ENCODE results near the gene PCYT2.

The PCYT2 gene

GRCh38 chr17:81867170-81867990 lies 43.8 kb downstream of the PCYT2 start:
- TF ChIP-seq, protein P1, sequence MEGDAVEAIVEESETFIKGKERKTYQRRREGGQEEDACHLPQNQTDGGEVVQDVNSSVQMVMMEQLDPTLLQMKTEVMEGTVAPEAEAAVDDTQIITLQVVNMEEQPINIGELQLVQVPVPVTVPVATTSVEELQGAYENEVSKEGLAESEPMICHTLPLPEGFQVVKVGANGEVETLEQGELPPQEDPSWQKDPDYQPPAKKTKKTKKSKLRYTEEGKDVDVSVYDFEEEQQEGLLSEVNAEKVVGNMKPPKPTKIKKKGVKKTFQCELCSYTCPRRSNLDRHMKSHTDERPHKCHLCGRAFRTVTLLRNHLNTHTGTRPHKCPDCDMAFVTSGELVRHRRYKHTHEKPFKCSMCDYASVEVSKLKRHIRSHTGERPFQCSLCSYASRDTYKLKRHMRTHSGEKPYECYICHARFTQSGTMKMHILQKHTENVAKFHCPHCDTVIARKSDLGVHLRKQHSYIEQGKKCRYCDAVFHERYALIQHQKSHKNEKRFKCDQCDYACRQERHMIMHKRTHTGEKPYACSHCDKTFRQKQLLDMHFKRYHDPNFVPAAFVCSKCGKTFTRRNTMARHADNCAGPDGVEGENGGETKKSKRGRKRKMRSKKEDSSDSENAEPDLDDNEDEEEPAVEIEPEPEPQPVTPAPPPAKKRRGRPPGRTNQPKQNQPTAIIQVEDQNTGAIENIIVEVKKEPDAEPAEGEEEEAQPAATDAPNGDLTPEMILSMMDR (IDR thresholded peaks at IDR 0.05; ENCODE audit: insufficient read depth, low read depth, low read length, missing control alignments) = no peak
- no peak overlapping the region for H3K4me3 ChIP-seq (ENCODE audit: low read length)
- DNase-seq (ENCODE audit: low read depth) = peak; percentile 62

GRCh38 chr17:81866440-81867169 lies 44.6 kb downstream of the PCYT2 start:
- DNase-seq (ENCODE audit: low read depth) = no peak
- no peak overlapping the region for H3K4me3 ChIP-seq (ENCODE audit: low read length)
- TF ChIP-seq, protein P1 (IDR thresholded peaks at IDR 0.05; ENCODE audit: insufficient read depth, low read depth, low read length, missing control alignments) = no peak

- TF ChIP-seq, protein P1 (IDR thresholded peaks at IDR 0.05; ENCODE audit: insufficient read depth, low read depth, low read length, missing control alignments) = no peak
- DNase-seq (ENCODE audit: low read depth) = peak; percentile 37
- H3K4me3 ChIP-seq (ENCODE audit: low read length) = no peak overlapping the region
These were observed 45.3 kb downstream of the PCYT2 start for GRCh38 chr17:81865733-81866439.

DNA sequence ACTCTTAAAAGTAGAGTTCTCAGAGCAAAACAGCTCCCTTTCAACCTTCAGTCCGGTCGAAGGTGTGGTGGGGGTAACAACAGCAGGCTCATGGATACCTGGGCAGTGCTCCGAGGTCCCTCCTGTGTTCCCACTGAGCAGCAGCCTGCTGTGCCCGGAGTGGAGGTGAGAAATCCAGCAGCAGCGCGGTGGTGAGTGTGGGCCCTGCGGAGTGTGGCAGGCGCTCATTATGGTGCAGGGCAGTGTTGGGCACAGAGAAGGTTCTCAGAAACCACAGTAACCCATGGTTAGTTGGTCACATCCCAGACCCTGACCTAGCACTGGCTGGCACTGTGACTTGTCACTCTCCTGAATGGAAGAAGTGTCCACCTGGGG lies 45.9 kb downstream of the PCYT2 start:
- H3K4me3 ChIP-seq (ENCODE audit: low read length) = no peak overlapping the region
- TF ChIP-seq, protein P1 (IDR thresholded peaks at IDR 0.05; ENCODE audit: insufficient read depth, low read depth, low read length, missing control alignments) = no peak
- DNase-seq (ENCODE audit: low read depth) = no peak

- H3K4me3 ChIP-seq (ENCODE audit: low read length) = no peak overlapping the region
- no peak for DNase-seq (ENCODE audit: low read depth)
- TF ChIP-seq, protein P1 (IDR thresholded peaks at IDR 0.05; ENCODE audit: insufficient read depth, low read depth, low read length, missing control alignments) = peak; percentile 3
These were observed 47.1 kb downstream of the PCYT2 start for GRCh38 chr17:81863833-81864768.

GRCh38 chr17:81863123-81863675 lies 48.0 kb downstream of the PCYT2 start:
- DNase-seq (ENCODE audit: low read depth) = no peak
- TF ChIP-seq, protein P1 (IDR thresholded peaks at IDR 0.05; ENCODE audit: insufficient read depth, low read depth, low read length, missing control alignments) = no peak
- H3K4me3 ChIP-seq (ENCODE audit: low read length) = no peak overlapping the region
